Superior temporal gyrus (tissue), 1 donor: Measurements from ENCODE around the gene MRGPRF.
"Not testable (repeated sequence)": the region's sequence is repeated elsewhere in the genome, so short reads cannot be mapped to it uniquely, and the experiment has no call there.

Source experiments
- DNase-seq: peaks from one replicate; pipeline ENCODE4 v3.0.0-alpha.2; 2016; ENCODE audit errors: extremely low spot score

Gene MRGPRF

DNA sequence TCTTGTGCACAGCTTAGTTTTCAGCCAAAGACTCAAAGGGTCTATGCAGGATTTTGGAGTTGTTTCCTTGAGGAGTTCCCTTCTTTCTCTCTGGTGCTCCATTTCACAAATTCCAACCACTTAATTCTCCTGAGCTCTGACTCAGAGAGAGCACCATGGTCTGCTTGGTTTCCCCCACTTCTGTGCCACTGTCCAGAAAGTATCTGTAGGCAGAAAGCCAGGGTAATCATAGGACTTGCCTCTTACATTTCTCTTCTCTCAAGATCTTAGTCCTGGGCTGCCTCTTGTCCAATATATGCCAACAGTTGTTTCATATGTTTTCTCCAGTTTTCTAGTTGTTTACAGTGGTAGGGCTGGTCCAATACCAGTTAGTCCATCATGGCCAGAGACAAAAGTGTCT lies 25.8 kb downstream of the MRGPRF start:
- no peak for DNase-seq

DNA sequence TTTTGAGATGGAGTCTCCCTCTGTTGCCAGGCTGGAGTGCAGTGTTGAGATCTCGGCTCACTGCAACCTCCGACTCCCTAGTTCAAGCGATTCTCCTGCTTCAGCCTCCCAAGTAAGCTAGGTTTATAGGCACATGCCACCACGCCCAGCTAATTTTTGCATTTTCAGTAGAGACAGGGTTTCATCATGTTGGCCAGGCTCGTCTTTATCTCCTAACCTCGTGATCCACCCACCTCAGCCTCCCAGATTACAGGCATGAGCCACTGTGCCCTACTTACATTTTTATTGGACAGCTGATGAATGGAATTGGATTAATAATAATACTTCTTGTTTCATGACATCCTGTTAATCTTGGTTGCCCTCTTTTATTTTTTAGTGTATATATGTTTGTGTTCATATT lies 29.2 kb downstream of the MRGPRF start:
- no peak for DNase-seq

DNA sequence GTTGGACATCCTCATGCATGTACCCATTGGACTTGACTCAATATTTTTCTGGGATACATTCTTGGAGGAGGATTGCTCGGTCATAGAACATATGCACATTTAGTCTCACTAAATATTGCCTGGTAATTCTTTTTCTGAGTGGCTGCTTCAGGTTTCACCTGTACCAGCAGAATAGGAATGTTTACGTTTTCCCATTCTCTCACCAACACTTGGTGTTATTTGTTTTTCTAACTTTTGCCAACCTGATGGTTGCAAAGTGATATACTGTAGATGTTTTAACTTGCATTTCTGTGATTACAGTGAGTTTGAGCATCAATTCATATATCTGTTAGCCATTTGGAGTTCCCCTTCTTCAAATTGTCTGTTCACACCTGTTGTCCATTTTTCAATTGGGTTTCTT lies 30.9 kb downstream of the MRGPRF start:
- DNase-seq: no peak

GRCh38 chr11:68980776-68981065 lies 32.3 kb downstream of the MRGPRF start, which contains the start of gene MRGPRD:
MRGPRD (minus strand) TSS chr11:68980986; CDS start chr11:68980986, 0 bp downstream.
- DNase-seq: no peak

- DNase-seq: no peak
These were observed 32.9 kb downstream of the MRGPRF start for GRCh38 chr11:68979931-68980775.

DNA sequence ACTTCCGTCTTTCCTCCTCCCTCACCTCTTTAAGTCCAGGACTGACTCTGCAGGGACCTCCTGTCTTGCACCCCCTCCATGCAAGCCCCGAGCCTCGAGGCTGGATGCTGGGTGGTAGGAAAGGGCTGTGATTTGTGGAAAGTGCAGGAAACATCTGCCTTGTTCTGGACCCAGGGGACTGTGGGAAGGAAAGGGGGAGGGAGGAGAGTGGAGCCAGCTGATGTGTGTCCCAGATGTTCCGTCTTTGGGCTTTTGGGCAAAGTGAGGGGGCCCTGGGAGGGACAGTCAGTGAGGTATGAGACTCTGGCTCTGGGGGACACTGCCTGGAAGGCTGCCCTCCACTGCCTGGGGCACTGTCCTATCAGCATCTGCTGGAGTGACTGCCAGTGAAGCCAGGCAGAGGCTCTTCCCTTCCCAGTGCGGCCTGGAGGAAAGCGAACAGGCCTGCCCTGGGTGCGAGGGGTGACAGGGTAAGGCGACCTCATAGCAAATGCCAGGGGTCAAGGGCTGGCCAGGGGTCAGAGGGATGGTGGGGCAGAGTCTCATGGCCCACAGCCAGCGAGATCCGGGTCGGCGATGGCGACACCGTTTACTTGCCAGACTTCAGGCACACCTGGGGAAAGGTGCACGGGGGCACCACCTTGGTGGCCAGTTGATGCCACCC lies 34.0 kb downstream of the MRGPRF start:
- no peak for DNase-seq

- no peak for DNase-seq
These were observed 34.5 kb downstream of the MRGPRF start for GRCh38 chr11:68978626-68978930.

- DNase-seq: no peak
These were observed 35.0 kb downstream of the MRGPRF start for GRCh38 chr11:68977781-68978625.

GRCh38 chr11:68976563-68976962 lies 36.5 kb downstream of the MRGPRF start:
- no peak for DNase-seq

DNA sequence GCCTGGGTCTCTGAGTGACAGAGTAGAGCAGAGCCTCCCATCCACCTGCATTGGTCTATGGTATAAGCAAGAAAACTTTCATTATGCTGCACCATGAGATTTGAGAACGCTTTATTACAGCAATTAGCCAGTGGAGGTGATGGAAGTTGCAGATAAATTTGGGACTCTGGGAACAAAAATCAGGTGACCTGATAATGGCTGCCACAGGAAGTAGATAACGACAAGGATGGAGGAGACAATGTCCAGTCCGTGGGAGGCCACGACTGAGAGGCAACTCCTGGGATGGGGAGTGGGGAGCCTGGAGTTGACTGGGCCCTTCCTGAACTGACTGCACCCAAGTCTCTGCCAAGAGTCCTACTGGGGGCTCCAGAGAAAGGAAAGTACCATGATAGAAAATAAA lies 37.0 kb downstream of the MRGPRF start:
- no peak for DNase-seq

DNA sequence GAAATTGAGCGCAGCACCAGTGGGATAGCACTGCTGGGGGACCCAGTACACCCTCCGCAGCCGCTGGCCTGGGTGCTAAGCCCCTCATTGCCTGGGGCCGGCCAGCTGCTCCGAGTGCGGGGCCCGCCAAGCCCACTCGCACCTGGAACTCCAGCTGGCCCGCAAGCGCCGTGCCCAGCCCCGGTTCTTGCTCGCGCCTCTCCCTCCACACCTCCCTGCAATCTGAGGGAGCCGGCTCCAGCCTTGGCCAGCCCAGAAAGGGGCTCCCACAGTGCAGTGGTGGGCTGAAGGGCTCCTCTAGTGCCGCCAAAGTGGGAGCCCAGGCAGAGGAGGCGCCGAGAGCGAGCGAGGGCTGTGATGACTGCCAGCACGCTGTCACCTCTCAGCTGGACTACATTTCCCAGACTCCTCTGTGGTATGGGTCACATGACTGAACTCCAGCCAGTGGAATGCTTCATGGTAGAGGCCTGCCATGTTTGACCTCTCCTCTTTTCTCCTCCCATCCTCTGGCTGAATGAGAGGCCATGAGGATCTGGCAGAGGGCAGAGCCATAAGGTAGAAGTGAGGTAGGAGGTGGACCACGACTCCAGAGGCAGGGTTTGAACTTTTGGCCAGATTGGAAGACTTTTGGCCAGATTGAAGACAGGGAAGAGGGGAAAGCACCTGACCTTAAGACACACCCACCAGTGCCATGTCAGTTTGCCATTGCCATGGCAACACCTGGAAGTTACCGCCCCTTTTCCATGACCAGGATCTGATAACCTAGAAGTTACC lies 38.4 kb downstream of the MRGPRF start:
- no peak for DNase-seq

DNA sequence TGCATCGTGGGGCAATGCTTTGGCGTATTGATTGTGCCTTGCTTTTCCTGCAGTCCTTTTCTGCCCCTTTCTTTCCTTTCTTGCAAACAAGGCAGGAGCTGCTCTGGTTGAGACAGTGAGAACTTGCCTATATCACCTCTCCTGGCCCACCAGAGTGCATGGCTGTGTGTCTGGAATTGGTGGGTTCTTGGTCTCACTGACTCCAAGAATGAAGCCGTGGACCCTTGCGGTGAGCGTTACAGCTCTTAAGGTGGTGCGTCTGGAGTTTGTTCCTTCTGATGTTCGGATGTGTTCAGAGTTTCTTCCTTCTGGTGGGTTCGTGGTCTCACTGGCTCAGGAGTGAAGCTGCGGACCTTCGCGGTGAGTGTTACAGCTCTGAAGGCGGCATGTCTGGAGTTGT lies 39.3 kb downstream of the MRGPRF start:
- DNase-seq: not testable (repeated sequence)

DNA sequence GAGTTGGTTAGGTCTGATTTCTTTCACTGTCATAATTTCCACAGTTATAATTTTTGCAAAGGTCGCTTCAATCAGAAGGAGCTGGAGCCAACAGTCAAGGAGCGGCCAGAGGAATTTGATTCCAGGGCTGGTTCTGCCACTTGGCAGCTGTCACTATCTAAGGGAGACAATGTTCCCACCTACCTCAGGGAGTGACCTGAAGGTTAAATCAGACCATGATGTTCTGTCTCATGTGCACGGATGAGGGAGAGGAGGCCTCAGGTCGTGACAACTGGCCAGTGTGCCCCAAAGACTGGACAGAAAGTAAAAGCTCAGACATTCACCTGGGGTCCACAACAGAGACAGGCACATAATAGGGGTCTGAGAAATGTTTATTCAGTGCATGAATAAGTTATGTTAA lies 39.8 kb downstream of the MRGPRF start:
- no peak for DNase-seq

DNA sequence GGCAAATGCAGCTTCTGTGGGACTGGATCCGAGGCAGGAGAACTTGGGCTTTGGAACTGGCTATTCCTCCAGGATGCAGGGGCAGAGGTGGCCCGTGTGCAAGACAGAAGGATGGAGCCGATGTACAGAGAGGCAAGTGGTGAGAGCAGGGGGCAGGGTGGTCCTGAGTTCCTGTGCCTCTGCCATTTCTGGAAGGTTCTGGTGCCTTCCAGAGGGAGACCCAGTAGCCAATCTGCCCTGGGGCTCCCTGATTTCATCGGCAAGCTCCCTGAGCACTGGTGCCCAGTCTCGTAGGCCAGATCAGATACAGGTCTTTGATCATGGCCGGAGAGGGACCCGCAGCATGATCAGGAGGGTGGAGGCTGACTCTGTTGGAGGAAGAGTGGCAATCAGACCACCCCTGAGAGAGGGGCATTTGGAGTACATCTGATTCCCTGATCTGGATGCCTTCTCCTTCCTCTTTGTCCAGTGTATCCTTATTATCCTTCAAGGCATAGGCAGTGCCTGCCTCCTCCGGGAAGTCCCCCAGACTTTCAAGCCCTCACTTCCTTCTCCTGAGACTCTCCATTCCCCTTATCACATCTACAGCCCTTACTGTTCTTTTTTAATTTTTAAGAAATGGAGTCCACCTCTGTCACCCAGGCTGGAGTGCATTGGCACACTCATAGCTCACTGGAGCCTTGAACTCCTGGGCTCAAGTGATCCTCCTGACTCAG lies 42.0 kb downstream of the MRGPRF start:
- DNase-seq: no peak

DNA sequence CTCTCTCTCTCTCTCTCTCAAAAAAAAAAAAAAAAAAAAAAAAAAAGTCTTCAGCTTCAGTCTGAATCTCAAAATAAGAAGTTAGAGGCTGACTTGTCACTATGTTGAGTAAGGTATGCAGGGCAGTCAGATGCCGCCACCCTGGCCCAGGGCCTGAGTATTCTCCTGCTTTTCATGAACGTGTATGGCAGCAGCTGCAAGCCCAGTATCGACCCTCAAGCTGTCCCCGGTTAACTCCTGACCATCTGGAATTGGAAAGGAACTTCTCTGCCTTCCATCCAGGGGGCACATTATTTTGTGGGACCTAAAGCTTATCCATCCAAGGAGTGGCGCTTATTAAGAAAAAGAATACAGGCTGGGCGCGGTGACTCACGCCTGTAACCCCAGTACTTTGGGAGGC lies 43.7 kb downstream of the MRGPRF start:
- DNase-seq: no peak

DNA sequence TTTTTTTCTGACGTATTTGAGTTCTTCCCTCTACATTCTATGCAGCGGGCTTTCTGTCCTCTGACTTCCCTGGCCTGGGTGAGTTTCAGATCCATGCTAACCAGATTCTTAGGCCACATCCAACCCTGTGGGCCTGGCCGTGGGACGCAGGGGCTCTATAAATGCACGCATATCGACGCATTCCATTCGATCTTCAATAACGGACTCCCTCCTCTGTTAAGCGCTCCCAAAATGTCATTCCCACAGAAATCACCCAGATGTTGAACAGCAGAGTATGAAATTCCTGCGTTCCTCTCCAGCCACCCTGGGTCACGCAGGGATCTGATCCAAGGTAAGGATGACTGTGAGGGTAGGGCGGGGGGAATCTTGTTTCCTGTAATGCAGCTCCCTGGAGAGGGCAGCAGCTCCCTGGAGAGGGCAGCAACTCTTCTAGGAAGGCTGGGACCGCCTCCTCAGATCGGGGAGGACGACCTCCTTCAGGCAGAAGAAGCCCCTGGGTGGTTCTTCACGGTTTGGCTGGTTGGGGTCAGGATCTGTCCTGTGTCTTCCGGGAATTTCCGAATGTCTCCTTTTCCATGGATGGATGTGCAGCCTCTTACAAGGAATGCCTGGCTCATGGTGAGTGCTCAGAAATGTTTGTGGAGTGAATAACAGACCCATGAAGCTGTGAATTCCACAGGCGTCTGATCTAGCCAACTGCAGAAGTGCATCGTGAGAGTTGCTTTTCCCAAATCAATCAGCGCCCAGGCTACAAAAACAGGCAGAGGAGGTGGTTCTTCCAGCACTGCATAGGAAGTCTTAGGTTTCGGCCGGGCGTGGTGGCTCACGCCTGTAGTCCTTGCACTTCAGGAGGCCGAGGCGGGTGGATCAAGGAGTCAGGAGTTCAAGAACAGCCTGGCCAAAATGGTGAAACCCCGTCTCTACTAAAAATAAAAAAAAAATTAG lies 44.5 kb downstream of the MRGPRF start:
- DNase-seq: no peak

DNA sequence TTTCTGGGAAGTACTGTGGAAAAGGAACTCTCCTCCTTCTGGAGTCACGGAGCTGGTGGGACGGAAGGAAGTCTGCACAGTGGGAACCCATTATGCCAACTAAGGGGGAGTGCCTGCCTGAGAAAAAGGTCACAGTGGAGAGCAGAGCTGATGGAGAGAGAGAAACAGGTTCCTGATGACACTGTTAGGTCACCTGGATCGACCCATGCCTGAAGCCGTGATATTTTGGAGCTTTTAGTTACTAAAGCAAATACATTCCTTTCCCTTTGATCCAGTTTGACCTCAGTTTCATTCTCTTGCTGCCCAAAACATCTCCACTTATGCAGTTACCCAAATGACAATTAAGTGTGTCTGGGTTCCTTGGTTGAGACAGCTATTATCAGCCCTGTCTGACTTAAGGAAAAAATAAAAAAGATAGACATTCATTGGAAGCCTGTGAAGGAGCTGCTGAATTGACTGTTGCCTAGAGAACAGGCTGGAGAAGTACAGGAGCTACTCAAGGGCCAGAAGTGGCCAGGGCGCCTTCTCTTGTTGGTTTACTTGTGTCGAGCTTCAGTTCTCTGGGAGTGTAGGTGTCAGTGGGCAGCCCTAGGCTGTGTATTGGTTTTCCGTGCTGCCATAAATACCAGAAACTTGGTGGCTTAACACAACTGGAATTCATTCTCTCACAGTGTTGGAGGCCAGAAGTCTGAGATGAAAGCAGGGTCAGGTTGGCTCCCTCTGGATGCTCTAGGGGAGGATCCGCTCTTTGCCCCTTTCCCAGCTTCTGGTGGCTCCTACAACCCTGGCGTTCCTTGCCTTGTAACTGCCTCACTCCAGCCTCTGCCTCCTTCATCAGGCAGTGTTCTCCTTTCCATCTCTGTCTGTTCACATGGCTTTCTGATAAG lies 45.9 kb downstream of the MRGPRF start:
- DNase-seq: no peak

DNA sequence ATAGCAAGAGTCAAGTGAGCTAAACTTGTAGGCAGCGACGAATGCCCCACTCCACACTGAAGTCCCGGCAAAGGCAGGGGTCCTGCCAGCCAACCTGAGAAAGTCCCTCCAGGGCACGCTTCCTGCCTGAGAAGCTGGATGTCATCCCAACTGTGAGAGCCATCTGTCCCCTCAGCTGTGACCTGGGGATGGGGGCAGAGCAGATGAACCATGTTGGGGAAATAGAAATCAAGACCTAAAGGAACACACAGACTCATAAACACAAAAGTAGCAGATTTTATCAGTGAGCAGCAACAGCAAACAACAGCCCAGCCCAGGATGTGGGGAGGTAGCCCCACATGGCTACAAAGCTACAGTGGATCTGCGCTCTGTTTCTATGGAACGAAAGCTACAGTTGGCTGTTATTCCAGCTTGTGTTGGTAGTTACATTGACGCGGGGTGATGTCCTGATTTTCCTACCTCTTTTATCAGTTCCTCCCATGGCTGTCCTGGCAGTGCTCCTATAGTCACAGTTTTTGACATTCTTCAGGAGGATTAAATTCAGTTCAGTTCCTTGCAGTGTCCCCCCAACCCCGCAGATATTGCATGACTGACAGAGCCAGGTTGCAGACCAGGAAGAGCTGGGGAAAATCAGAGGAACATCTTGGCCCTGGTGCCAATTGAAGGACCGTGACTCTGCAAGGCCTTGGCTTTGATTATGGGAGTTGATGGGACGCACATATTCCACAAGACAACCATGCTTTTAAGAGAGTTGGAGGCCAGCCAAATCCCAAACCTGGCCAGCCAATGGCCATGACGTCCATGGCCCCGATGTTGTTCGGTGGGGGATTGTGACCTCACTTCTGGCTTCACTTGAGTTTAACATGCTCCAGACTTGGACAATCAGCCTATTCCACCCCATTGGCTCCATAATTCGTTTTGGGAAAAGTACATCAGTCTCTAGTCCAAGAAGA lies 46.9 kb downstream of the MRGPRF start:
- DNase-seq: no peak
